ENCODE data around the gene SEMA3A.

- TF ChIP-seq CTCF (conservative IDR thresholded peaks at IDR 0.05; ENCODE audit: low read length) (no peak), EZH2phosphoT487 (IDR thresholded peaks at IDR 0.05; ENCODE audit: borderline replicate concordance, low read depth, low read length) (no peak)
Measured at GRCh38 chr7:83987764-83988163, 206.8 kb downstream of the SEMA3A start.

Measured in OCI-LY7 (cell line).